ENCODE data around the gene KLHL2.
"Not testable (repeated sequence)": the region's sequence is repeated elsewhere in the genome, so short reads cannot be mapped to it uniquely, and the experiment has no call there.

Gene KLHL2

DNA sequence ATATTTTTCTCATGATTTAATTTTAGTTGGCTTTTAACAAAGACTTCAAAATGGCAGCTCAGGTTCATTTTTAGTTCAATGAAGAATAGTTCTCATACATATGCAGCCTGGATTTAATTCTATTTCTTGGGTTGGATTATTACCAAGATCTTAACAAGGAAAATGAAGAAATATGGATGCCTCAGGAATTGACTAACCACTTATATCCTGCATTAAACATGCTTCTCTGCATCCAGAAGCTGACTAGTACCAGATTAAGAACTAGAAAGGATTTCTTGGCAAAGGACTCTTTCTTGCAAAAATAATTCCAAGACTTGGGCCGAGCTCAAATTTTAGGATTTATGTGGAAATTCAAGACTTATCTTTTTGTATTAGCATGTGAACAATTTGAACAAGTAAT lies 5.6 kb upstream of the KLHL2 start:
- DNase-seq, result no peak

DNA sequence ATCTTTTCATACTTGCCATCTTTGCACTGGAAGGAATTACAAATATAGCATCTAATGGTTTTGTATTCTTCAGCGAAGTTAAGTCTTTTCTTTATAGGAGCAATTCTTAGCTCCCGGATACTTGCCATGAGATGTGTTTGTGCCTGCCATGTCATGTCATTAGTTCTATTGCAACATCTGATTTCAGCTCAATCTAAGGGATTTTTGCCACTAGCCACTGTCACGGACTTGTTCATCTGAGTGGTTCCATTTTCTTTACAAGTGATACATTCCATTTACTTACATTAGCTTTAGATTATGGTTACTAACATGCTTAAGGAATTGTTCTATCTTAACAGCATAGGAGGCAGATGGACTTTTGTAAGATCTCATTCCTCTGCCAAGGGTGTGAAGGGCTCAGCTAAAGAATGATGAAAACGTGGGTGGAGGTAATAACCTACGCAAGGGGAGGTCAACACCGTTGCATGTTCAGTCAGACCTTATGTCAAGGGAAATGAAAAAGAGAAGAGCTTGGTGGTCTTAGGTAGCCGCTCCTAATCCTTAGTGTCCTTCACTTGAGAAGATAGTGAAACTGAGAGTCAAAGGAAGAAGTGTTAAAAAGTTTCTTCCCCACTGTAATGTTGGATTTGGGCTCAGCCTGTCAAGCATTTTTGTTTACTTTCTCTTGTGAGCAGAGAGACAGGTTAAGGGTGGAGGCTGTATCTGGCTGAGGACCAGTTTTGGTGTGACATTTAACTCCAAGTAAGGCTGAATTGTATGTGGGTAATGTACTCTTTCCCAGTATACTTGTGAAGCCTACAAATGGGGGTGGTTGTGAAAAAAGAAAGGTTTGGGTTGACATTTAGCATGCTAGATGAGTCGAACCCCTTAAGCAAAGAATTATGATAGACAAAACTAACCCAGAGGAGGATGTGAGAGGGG lies 3.6 kb upstream of the KLHL2 start:
- DNase-seq, result no peak

DNA sequence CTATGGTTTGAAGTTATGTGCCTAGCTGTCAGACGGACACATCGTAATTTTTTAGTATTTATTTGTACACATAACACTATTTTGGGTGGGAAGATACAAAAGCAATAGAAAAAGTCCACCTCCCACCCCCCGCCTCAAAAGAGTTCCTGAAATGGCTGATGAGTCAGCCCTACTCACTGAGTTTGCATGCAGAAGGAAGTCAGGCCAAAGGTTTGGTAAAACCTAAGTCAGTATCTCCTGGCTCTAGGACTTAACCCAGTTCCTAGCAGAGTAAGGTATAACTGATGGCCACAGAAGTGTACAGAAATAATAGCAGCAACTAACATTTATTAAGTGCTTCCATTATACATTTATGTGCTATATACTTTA lies 2.9 kb upstream of the KLHL2 start:
- no peak for DNase-seq

DNA sequence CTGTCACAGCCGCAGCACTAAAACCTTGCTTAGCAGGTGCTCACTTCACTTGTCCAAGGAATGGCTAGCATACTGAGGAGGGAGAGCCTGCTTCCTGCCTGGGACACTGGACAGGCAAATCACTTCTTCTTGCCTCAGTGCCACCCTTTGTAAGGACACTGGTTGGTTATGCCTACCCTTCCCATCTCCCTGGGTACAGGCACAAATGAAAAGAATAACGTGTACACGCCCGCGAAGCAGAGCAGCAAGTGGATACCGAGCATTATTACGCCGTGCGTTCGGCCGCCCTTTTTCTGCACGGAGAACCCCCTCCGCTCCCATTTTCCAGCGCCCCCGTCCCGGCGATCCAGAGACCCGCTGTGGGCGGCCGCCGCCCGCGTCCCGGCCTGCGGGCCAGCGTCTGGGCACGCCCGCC lies 338 bp upstream of the KLHL2 start:
- no peak for DNase-seq

DNA sequence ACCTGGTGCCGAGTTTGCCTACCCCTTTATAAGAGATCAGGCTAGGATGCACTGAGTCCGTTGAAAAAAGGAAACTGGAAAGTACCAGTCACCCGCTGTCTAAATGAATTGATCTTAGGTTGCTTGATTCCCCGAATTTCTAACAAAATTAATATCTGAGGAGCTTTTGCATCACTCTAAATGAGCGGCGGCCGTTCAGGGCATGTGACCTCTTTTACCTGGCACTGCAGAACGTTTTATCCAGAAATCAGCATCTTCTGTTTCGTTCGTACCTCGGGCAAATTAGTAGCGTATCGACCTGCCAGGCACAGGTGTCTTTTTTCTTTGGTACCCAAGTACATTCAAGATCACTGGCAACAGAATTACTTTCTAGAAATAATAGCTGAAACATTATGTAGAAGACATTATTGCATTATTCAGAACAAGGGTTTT lies 876 bp downstream of the KLHL2 start:
- DNase-seq, result no peak

DNA sequence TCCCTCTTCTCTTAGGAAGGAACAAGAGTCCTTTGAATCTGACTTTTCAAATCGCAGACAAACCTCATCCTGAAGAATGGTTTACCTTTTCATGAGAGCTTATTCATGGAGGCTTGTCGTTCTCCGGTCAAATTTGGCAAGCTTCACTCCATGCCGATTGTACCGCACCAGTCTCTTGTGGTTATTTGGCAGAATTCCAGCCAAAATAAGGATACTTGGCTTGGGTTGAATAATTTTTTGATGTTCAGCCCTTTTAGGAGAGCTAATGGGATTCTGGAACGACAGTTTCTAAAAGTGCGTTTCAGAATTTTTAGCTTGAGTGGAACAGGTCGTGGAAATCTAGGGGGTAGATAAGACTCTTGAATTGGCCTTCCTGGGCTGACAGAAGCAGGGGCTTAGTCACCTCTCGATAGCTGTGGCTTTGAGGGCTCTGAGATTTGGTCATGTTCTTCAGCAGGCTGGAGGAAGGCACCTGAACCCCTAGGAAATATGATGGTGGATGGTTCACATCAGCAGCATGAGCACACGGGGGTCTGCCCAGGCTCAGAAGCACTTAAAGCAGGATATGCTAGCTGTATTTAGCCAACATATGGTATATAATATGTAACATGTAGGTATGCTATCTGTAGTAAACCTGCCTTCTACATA lies 1.5 kb downstream of the KLHL2 start:
- DNase-seq, result no peak

DNA sequence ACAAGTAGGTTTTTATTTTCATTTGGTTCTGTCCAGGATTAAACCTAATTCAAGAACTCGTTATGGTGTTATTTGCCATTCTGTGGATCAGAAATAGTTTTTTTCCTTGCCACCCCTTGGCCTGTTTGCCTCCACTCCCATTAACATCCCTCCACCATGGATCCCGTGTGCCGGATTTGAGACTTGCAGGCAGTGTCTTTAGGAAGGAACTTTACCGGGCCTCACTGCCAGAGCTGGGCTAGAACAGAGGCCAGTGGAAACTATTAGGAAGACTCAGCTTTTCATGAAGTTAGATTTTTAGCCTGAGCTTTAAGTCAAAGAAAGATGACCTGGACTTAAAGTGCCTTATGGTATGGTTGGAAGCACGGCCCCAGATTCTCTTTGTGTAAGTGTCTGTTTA lies 2.4 kb downstream of the KLHL2 start:
- DNase-seq, result no peak

DNA sequence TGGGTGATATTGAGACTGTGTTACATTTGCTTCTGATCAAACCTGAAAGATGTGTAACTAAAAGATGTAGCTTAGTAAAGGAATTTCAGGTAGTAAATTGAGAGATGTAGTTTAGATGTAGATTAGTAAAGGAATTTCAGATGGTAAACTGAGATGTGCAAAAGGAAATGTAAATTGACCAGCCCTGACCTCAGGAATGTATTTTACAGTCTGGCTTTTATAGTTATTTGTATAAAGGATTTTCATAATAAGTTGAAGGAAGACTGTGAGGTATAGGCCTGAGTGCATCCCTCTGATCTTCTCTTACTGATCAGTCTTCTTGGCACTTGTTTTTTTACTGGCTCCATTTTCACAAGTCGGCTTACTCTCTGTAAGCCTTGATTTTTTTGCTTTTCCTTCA lies 3.2 kb downstream of the KLHL2 start:
- DNase-seq, result no peak

DNA sequence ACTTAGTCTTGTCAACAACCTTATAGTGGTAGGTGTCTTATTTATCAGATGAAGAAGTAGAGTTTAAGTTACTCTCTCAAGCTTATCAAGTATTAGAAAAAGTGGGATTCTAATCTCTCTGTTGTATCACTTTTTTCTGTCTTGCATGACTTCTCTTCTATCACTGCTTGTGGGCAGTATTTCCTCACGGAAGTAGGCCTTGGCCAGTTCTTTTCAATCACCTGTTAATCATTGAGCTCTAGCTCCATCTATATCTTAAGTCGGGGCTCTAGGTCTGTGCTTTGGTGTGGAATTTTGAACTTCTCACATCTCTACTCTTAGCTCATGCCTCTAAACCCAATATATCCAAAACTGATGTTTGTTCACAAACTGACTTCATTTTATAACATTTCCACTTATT lies 5.3 kb downstream of the KLHL2 start:
- DNase-seq, result not testable (repeated sequence)

DNA sequence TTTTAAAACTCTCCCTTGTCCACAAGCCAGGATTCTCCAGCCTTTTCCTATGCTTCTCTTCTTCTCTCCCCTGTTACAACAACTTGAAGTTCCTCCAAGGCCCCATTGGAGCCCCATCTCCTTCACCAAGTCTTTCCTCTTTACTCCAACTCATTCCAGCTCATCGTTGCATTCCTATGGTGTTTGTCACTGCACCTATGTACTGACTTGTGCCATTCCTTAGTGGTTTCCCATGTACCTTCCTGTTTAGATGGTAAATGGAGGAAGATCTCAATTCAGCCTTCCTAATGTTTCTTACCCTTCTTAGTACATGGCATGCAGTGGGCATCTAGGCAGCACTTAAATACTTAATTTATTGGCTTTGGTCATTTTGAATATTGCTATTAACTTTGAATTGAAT lies 6.0 kb downstream of the KLHL2 start:
- DNase-seq, result not testable (repeated sequence)

DNA sequence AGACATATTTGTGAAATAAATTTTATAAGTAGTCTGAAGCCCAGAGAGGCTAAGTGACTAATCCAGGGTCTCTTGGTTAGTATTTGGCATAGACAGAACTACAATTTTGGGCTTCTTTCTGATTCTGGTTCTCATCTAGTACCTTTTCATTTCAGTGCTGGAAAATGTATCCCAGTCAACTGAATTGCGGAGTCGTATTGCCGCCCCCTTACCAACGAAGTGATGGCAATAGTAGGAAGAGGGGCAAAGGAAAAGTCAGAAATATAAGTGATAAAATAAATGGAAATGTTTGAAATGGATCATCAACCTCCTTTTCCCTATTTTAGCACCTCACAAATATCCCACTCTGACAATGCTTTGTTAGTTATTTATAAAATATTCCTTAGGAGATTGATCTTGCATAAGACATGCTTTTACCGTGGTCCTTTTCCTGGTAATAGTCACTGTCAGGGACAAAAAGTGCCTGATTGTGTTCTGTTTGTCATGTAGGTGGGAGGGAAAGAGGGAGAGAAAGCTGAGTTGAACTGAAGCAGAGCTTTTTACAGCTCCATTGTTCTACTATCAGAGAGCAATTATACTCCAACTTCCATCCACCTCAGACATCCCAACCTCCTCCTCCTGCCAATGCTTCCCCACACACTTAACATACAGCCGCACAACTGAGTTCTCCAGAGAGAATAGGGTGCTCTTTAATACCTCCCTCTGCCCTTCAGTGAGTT lies 6.8 kb downstream of the KLHL2 start:
- not testable (repeated sequence) for DNase-seq

DNA sequence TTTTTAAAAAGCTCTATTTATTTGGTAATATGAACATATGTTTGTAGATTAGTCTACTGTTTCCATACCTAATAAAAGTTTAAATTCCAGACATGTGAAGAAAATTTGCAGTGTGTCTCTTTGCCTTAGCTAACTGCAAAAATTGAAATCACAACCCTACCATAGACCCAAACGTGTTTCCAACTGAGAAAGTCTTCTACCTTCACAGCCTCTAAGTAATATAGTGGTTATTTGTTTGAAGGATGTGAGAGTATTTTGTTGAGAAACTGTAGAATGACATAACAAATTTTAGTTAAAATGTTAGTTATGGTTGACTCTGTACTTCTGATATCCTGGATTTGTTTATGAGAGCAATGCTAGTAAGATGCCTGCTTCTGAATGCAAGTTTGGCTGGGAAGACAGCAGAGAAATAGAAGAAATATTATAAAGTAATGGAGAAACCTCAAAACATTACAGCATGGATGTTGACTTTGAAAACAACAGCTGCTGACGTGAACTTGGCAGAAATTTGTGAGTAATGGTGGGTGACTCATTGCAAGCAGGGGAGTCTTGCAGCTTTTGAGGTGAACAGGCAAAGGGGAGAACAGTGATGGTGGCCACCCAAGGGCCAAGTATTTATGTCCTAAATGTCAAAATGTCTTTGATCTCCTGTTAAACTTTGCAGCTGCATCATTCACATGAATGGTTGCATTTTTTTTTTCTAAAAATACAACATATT lies 7.8 kb downstream of the KLHL2 start:
- not testable (repeated sequence) for DNase-seq

DNA sequence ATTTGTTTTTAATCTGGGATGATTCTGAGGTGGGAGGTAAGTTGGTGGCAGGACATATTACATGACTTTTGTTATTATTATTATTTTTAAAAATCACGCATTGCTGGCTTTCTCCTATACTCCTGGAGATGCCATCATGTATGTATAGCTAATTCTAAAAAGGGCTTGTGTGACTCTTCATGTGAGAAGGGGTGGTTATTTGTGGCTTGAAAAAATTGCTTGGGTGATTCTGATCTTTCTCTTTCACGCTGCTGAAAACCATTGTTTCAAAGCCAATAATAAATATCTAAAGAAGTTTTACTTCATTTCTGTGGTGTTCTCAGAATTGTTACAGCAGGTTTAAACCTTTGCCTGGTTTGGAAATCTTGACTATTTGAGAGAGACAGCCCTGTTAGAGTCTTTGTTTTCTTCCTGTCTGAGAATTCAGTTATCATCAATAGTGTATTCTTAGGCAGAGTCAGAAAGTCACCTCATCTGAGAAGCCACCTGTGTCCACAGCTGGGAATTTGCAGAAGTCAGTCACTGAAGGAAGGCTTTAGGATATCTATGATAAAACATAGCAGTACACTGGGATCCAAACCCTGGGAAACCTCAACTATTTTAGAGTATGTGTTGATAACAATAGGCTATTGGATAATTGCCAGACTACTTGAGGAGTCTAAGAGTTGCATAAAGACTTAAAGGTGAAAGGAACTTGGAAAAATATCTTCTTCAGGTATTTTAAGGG lies 8.6 kb downstream of the KLHL2 start:
- not testable (repeated sequence) for DNase-seq

DNA sequence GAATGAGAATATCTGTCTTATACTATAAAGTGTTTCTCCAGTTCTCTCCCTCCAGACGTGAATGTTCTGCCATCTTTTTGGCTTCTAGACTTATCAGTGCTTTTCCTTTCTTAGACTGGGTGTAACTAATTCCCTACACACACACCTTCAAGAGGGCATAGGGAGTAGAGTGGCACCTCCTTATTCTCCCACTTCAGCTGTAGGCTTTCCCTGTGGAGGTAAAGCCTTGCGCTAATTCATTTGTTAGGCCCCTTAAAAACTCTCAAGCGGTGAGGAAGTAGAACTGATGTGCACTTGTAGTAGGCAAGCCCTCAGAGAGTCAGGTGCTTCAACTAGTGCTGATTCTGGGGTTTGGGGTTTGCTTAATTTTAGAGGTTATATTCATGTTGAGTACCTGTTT lies 10.0 kb downstream of the KLHL2 start:
- DNase-seq, result no peak

DNA sequence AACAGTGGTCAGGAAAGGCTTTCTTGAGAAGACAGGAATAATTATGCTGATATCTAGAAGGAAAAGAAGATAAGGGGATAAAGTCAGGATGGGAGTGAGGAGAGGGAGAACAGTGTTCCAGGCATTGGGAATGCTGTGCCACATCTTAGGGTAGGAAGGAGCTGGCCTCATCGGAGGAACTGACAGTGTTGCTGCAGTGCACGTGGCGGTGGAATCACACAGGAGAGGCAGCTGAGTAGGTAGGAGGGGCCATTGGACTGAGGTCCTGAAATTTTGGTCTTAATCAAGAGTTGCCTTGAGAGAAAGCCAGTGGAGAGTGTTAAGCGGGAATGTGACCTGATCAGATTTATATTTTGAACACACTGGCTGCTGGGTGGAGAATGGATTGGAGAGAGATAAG lies 13.9 kb downstream of the KLHL2 start:
- not testable (repeated sequence) for DNase-seq

DNA sequence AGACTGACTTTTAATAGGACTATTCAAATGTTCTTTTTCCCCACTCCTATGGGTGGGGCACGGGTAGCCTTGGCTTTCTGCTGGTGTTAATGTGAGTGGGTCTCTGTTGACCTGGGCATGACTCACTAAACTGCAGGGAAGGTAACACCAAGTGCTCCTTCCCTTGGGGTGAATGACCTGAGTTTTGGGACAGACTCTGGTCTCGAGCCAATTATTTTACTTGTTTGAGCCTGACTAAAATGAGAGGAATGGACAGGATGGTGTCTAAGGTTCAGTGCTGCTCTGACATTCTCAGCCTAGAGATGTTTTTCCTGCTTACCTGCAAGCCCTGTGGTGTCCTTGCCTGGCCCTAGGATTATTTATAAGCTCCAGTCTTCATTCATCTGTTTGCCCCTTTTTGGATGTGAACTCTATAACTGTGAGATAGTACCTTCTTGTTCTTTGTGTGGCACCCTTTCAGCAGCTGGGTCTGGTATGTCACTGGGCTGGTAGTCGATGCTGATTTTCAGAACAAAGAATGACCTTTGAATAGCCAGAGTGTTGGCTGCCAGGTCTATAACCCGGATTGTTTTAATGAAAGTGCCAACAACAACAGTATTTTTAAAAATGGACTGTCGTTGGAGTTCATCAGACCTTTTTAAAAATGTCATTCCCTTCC lies 14.8 kb downstream of the KLHL2 start:
- not testable (repeated sequence) for DNase-seq

DNA sequence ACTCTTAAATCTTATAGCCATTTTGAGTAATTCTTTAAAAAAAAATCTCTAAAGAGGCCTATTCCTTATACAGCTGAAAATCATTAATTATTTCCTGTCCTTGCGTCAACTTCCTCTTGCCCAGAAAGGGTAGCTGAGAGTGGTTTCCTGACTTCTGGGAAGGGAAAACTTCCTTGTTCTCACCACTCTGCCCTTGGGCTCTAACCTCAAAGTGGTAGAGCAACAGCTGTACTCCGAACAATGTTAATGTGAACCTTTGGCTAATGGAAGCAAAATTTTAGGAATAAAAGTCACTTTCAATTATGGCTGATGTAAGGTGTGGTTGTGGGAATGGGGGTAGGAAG lies 15.3 kb downstream of the KLHL2 start:
- no peak for DNase-seq

DNA sequence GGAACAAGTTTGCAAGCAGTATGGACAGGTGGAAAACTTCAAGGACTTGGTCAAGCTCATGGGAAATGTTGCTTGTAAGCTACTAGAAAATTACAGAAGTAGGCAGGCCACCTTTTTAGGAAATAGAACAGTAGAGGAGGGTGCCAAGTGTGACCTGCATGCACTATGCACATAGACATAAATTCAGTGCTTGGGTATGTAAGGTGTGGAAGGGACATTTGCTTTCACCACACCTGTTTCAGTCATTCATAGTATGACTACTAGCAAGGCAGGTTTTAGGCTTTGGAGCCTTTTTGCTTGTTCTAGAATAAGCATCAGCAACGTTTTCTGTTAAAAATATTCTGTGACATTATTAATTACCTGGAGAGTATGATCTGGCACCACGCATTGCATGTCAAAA lies 20.0 kb downstream of the KLHL2 start:
- not testable (repeated sequence) for DNase-seq

DNA sequence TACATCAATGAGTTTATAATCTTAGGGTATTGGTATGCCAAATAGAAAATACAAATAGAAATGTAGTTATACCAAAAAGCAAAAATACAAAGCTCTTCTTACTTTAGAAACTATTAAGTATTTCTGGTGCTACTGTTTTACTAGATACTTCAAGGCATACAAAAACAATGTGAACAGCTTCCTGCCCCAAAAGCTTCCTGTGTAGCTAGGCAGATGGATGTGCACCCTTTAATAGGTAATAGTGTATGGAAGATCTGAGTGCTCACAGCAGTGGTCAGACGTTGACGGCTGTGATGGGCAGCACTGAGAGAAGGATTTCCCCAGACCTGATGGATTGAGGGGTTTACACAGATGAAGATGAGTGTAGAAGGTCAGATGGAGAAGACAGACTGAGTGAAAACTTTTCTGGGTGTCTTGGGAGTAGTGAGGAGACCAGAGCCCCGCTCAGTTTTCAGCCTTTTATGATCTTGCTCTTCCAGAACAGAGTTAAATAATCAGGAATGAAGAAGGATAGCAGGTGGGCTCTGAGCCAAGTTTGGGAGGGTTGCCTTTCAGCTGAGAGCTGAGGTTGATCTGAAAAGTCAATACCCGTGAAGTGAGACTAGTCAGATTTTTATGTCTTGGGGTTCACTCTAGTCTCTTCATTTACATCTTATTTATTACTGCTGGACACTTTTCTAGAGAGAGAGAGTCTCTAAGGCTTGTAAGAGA lies 22.3 kb downstream of the KLHL2 start:
- not testable (repeated sequence) for DNase-seq

DNA sequence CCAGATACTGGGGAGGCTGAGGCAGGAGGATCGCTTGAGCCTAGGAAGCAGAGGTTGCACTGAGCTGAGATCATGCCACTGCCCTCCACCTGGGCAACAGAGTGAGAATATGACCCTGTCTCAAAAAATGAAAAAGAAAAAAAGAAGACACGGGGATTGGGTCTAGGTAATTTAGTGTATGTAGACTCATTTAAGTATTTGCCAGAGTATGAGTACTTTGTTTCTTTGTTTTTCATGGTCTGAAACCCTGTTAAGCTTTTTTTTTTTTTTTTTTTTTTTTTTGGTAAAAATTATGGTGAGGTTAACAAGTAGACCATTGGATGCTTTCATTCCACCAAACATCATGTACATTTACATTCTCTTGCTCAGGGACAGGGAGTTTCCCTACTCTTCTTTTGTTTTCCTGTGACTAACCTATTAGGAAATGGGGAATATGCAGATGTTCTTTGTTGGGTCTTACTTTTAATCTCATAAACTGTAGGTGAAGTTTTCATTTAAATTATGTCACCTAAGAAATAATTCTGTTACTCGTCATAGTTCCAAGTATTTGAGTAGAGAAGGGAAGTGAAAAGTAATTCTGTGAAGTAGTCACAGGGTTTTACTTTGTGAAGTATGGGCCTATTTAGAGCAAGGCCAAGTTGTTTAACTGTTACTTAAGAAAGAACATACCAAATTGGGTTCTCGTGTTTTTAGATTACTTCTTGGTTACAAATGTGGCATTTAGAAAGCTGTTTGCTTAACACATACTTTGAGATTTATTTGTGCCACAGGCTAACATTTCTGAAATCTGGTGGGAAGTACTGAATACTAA lies 25.5 kb downstream of the KLHL2 start:
- not testable (repeated sequence) for DNase-seq
